ENCODE data around the gene SPCS1. TPM values are rescaled to one million over a fixed set of nuclear protein-coding genes. Genes with fewer than 3 reads are reported as not detected.

Gene SPCS1
- total RNA-seq, 1 donor from 2014 or later: 125 TPM

DNA sequence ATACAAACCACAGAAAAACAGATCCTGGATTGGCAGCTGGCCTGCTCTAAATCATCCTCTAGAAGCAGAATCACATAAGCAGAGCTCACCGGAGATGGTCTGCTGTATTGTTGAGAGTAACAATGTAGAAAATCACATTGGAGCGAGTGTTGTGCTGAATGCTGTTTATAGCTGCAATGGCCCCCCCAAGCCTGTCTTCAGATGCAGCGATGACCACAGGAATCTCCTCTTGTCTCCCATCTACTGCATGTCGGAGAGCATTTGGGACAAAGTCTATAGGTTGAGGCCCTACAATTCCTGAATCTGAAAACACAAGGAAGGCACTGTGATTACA lies 8.3 kb upstream of the SPCS1 start:
- Mint-ChIP-seq H3K4me3 (ENCODE audit: low read depth) (no peak overlapping the region), H3K27ac (peak overlapping the region; percentile 38)
- intact Hi-C loops (cut with micrococcal nuclease): no loop called here

GRCh38 chr3:52703341-52703740 lies 2.6 kb upstream of the SPCS1 start:
- H3K4me3 Mint-ChIP-seq (ENCODE audit: low read depth): no peak overlapping the region
- peaks cover 24% of the 10 kb centered on the region for H3K4me1 Mint-ChIP-seq (ENCODE audit: low read depth)
- H3K9me3 Mint-ChIP-seq: no peaks in the 10 kb centered on the region
- no peak overlapping the region for H3K27ac Mint-ChIP-seq
- H3K27me3 Mint-ChIP-seq (ENCODE audit: low read depth): no peaks in the 10 kb centered on the region
- intact Hi-C loops (cut with micrococcal nuclease): no loop called here
- H3K36me3 Mint-ChIP-seq (ENCODE audit: low read depth): peaks cover 24% of the 10 kb centered on the region
- no peak for DNase-seq (ENCODE audit: low spot score)

More for the DNA sequence above, 8.3 kb upstream of the SPCS1 start:
- H3K9me3 Mint-ChIP-seq: no peaks in the 10 kb centered on the region
- H3K36me3 Mint-ChIP-seq (ENCODE audit: low read depth): peaks cover 61% of the 10 kb centered on the region
- H3K4me1 Mint-ChIP-seq (ENCODE audit: low read depth): peaks cover 20% of the 10 kb centered on the region
- H3K27me3 Mint-ChIP-seq (ENCODE audit: low read depth): no peaks in the 10 kb centered on the region
- DNase-seq (ENCODE audit: low spot score): no peak

DNA sequence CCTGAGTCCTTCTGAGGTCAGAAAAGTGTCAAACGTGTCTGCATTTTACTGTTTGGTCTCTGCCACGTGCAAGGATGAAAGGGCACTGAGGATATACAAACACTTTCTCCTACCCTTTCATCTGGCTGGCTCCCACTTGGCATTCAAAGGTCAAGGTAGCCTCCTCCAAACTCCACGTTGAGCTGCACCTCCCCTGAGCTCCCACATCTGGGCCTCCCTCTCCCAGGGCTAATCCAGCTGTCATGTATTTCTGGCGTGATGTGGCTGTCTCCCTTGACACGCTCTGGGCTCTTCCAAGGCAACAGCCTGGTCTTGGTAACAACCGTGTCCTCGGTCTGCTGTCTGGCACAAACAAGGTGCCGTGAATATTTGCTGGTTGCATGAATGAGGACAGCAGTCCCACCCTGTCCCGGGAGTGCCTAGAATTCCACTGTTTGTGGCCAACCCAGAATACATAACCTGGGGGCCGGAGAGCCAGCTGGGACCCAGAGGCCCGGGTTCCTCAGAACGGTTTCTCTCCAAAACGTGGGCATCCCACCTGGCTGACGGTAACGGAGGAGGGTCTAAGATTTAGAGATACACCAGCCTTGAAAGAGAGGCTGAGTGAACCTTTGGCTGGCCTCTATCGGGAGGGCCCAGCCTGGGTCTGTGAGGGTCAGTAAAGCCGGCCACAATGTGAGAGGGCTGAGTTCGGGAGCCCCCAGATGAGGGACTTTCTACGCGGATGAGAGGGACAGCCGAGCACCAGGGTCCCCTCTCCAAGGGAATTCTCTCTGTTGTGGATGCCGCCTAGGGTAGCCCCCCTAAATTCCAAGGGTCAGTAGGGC lies 1.1 kb upstream of the SPCS1 start:
- Mint-ChIP-seq H3K27me3 (ENCODE audit: low read depth) (no peaks in the 10 kb centered on the region), H3K4me1 (ENCODE audit: low read depth) (peaks cover 27% of the 10 kb centered on the region), H3K36me3 (ENCODE audit: low read depth) (peaks cover 24% of the 10 kb centered on the region)

GRCh38 chr3:52705438-52705687 lies 543 bp upstream of the SPCS1 start:
- DNase-seq (ENCODE audit: low spot score): no peak
- intact Hi-C loops (cut with micrococcal nuclease): loop anchor here (2.0 kb wide), 1 partner anchor 169 kb away; the partner anchor contains the start of gene UQCC5
- H3K4me1 Mint-ChIP-seq (ENCODE audit: low read depth): peaks cover 24% of the 10 kb centered on the region
- H3K27ac Mint-ChIP-seq: peak overlapping the region; percentile 86
- no peaks in the 10 kb centered on the region for H3K9me3 Mint-ChIP-seq
- H3K27me3 Mint-ChIP-seq (ENCODE audit: low read depth): no peaks in the 10 kb centered on the region
- H3K36me3 Mint-ChIP-seq (ENCODE audit: low read depth): peaks cover 21% of the 10 kb centered on the region
- H3K4me3 Mint-ChIP-seq (ENCODE audit: low read depth): peak overlapping the region; percentile 96

More for the DNA sequence above, 1.1 kb upstream of the SPCS1 start:
- Mint-ChIP-seq H3K4me3 (ENCODE audit: low read depth) (peak overlapping the region; percentile 96), H3K27ac (peak overlapping the region; percentile 86), H3K9me3 (no peaks in the 10 kb centered on the region)
- intact Hi-C loops (cut with micrococcal nuclease): loop anchor here (2.0 kb wide), 1 partner anchor 168 kb away; the partner anchor contains the start of gene UQCC5
- no peak for DNase-seq (ENCODE audit: low spot score)

GRCh38 chr3:52707585-52707984 lies 1.7 kb downstream of the SPCS1 start:
- H3K4me3 Mint-ChIP-seq (ENCODE audit: low read depth): peak overlapping the region; percentile 96
- no peaks in the 10 kb centered on the region for H3K9me3 Mint-ChIP-seq
- H3K36me3 Mint-ChIP-seq (ENCODE audit: low read depth): peaks cover 29% of the 10 kb centered on the region
- H3K27ac Mint-ChIP-seq: peak overlapping the region; percentile 74
- intact Hi-C loops (cut with micrococcal nuclease): no loop called here
- peaks cover 24% of the 10 kb centered on the region for H3K4me1 Mint-ChIP-seq (ENCODE audit: low read depth)
- H3K27me3 Mint-ChIP-seq (ENCODE audit: low read depth): no peaks in the 10 kb centered on the region
- DNase-seq (ENCODE audit: low spot score): no peak

DNA sequence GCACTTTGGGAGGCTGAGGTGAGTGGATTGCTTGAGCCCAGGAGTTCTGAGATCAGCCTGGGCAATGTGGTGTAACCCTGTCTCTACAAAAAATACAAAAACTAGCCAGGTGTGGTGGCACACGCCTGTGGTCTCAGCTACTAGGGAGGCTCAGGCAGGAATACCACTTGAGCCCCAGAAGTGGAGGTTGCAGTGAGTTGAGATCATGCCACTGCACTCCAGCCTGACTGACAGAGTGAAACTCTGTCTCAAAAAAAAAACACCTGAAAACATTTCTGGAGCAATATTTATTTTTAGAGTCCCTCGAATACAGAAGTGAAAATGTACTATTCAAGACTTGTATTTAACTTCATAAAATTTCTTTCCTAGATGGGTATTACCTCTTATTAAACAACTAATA lies 4.6 kb downstream of the SPCS1 start:
- H3K27ac Mint-ChIP-seq: no peak overlapping the region

GRCh38 chr3:52712291-52713212 lies 6.6 kb downstream of the SPCS1 start:
- Mint-ChIP-seq H3K27ac (no peak overlapping the region), H3K36me3 (ENCODE audit: low read depth) (peaks cover 26% of the 10 kb centered on the region), H3K4me3 (ENCODE audit: low read depth) (no peak overlapping the region), H3K9me3 (no peaks in the 10 kb centered on the region), H3K4me1 (ENCODE audit: low read depth) (peaks cover 7% of the 10 kb centered on the region), H3K27me3 (ENCODE audit: low read depth) (no peaks in the 10 kb centered on the region)
- no peak for DNase-seq (ENCODE audit: low spot score)
- intact Hi-C loops (cut with micrococcal nuclease): no loop called here

More for the DNA sequence above, 4.6 kb downstream of the SPCS1 start:
- H3K4me3 Mint-ChIP-seq (ENCODE audit: low read depth): no peak overlapping the region
- DNase-seq (ENCODE audit: low spot score): no peak
- H3K27me3 Mint-ChIP-seq (ENCODE audit: low read depth): no peaks in the 10 kb centered on the region
- peaks cover 10% of the 10 kb centered on the region for H3K4me1 Mint-ChIP-seq (ENCODE audit: low read depth)
- peaks cover 33% of the 10 kb centered on the region for H3K36me3 Mint-ChIP-seq (ENCODE audit: low read depth)
- intact Hi-C loops (cut with micrococcal nuclease): no loop called here
- H3K9me3 Mint-ChIP-seq: no peaks in the 10 kb centered on the region

DNA sequence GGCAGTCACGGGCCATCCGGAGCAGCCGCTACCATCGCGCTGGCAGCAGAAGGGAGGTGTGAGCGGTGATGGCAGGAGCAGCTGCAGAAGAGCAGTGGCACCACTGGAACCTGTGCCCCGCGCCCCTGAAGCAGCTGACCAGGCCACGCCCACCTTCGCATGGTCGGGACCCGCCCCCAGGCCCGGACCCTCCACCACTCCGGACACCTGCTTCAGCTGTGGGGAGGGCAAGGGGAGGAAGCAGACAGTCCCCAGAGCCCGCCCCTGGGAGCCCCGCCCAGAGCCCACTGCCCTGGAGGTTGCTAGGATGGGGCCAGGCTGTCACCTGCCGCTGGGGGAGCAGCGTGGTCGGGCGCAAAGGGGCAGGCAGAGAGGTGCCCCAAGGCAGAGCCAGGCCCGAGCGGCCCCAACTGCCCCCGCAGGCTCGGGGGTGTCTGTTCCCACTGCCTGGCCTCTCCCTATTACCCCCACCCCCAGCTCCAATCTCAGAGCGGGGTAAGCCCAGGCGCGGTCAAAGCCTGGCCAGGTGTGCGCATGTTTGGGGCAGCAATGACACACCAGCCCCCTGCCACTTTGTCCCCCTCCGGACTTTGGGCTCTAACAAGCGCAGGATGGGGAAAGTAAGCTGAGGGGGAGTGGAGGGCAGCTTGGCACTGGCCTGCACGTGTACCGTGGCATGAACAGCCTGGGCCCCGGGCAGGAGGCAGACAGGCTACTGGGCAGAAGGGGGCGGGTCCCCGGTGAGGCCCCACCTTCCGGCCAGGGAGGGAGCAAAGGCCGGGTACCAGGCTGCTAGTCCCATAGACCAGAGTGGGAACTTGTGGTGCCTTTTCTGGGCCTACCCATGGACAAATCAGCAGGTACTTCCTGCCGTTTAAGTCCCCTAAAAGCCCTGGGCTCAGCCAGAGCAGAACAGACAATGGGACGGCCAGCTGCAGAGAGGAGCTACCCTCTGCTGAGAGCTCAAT lies 8.7 kb downstream of the SPCS1 start:
- peaks cover 3% of the 10 kb centered on the region for H3K9me3 Mint-ChIP-seq
- no peak overlapping the region for H3K27ac Mint-ChIP-seq
- intact Hi-C loops (cut with micrococcal nuclease): no loop called here
- peaks cover under 1% of the 10 kb centered on the region for H3K4me1 Mint-ChIP-seq (ENCODE audit: low read depth)
- peaks cover 23% of the 10 kb centered on the region for H3K36me3 Mint-ChIP-seq (ENCODE audit: low read depth)
- H3K4me3 Mint-ChIP-seq (ENCODE audit: low read depth): no peak overlapping the region
- no peak for DNase-seq (ENCODE audit: low spot score)
- H3K27me3 Mint-ChIP-seq (ENCODE audit: low read depth): no peaks in the 10 kb centered on the region

GRCh38 chr3:52715714-52716305 lies 9.9 kb downstream of the SPCS1 start:
- Mint-ChIP-seq H3K4me1 (ENCODE audit: low read depth) (peaks cover 9% of the 10 kb centered on the region), H3K36me3 (ENCODE audit: low read depth) (peaks cover 35% of the 10 kb centered on the region), H3K9me3 (peaks cover 14% of the 10 kb centered on the region), H3K27me3 (ENCODE audit: low read depth) (no peaks in the 10 kb centered on the region), H3K27ac (no peak overlapping the region), H3K4me3 (ENCODE audit: low read depth) (no peak overlapping the region)
- intact Hi-C loops (cut with micrococcal nuclease): no loop called here
- DNase-seq (ENCODE audit: low spot score): no peak

DNA sequence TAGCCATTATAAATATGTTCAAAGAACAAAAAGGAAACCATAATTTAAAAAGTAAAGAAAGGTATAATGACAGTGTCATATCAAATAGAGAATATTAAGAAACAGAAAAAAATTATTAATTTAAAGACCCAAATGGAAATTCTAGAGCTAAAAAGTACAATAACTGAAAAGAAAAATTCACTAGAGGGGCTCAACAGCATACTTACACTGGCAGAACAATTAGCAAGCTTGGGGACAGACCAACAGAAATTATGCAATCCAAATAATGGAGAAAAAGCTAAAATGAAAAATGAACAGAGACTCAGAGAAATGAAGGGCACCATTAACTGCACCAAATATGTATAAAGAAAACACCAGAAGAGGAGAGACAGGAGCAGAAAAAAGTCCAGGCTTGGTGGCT lies 13.7 kb downstream of the SPCS1 start:
- no peaks in the 10 kb centered on the region for H3K27me3 Mint-ChIP-seq (ENCODE audit: low read depth)
- no peak overlapping the region for H3K27ac Mint-ChIP-seq
- peaks cover 15% of the 10 kb centered on the region for H3K9me3 Mint-ChIP-seq
- no peak overlapping the region for H3K4me3 Mint-ChIP-seq (ENCODE audit: low read depth)
- peaks cover 34% of the 10 kb centered on the region for H3K36me3 Mint-ChIP-seq (ENCODE audit: low read depth)
- DNase-seq (ENCODE audit: low spot score): no peak
- intact Hi-C loops (cut with micrococcal nuclease): no loop called here
- peaks cover 22% of the 10 kb centered on the region for H3K4me1 Mint-ChIP-seq (ENCODE audit: low read depth)

- intact Hi-C loops (cut with micrococcal nuclease): no loop called here
- no peaks in the 10 kb centered on the region for H3K27me3 Mint-ChIP-seq (ENCODE audit: low read depth)
- DNase-seq (ENCODE audit: low spot score): peak; percentile 20
- H3K4me1 Mint-ChIP-seq (ENCODE audit: low read depth): peaks cover 22% of the 10 kb centered on the region
- H3K9me3 Mint-ChIP-seq: peaks cover 18% of the 10 kb centered on the region
- H3K4me3 Mint-ChIP-seq (ENCODE audit: low read depth): no peak overlapping the region
- H3K36me3 Mint-ChIP-seq (ENCODE audit: low read depth): peaks cover 38% of the 10 kb centered on the region
- H3K27ac Mint-ChIP-seq: peak overlapping the region; percentile 66
Measured at GRCh38 chr3:52721002-52721729, 15.3 kb downstream of the SPCS1 start.

GRCh38 chr3:52721730-52722008 lies 15.8 kb downstream of the SPCS1 start:
- peaks cover 22% of the 10 kb centered on the region for H3K4me1 Mint-ChIP-seq (ENCODE audit: low read depth)
- no peaks in the 10 kb centered on the region for H3K27me3 Mint-ChIP-seq (ENCODE audit: low read depth)
- DNase-seq (ENCODE audit: low spot score): no peak
- peaks cover 39% of the 10 kb centered on the region for H3K36me3 Mint-ChIP-seq (ENCODE audit: low read depth)
- H3K9me3 Mint-ChIP-seq: peaks cover 18% of the 10 kb centered on the region
- H3K27ac Mint-ChIP-seq: no peak overlapping the region
- no peak overlapping the region for H3K4me3 Mint-ChIP-seq (ENCODE audit: low read depth)
- intact Hi-C loops (cut with micrococcal nuclease): no loop called here

Measured in activated T-helper 2 cell treated with anti-CD3 and anti-CD28 coated beads, Interferon-gamma antibody, Interleukin-2, Interleukin-4, amounts not matched to agents 10 μg/mL and 5 μg/mL and 100 μg/mL, durations not matched to agents 14 hours and 24 hours and 36 hours (primary cell).